Smooth muscle cell (in vitro differentiated cells): Measurements from ENCODE around the gene LDLRAP1. TPM values are rescaled to one million over a fixed set of nuclear protein-coding genes. Genes with fewer than 3 reads are reported as not detected.

Experiments used
- DNase-seq: peaks from one replicate; lab custom pipeline; 2025; ENCODE audit not compliant: unreplicated experiment; lab: John Stamatoyannopoulos, UW
- H2AFZ ChIP-seq: fragments of 200-600 bp; sonication (generic); 2 replicates; pipeline ENCODE4 v1.6.0; 2016; ENCODE audit warnings: antibody characterized with exemption, low read depth, mild to moderate bottlenecking
- H3F3A ChIP-seq: fragments of 200-600 bp; sonication (generic); 2 replicates; pipeline ENCODE4 v1.6.0; 2017; ENCODE audit warnings: antibody characterized with exemption, low read depth
- H3K27ac ChIP-seq: fragments of 200-600 bp; sonication (generic); 2 replicates; pipeline ENCODE4 v1.5.1; 2016; ENCODE audit warnings: low read depth, mild to moderate bottlenecking
- H3K27me3 ChIP-seq: fragments of 200-600 bp; sonication (generic); 2 replicates; pipeline ENCODE4 v1.6.1; 2016; ENCODE audit warnings: low read depth, mild to moderate bottlenecking
- H3K36me3 ChIP-seq: fragments of 200-600 bp; sonication (generic); 2 replicates; pipeline ENCODE4 v1.5.1; 2016; ENCODE audit warnings: low read depth
- H3K4me1 ChIP-seq: fragments of 200-600 bp; sonication (generic); 2 replicates; pipeline ENCODE4 v1.5.1; 2016; ENCODE audit warnings: low read depth
- H3K4me2 ChIP-seq: fragments of 200-600 bp; sonication (generic); 2 replicates; pipeline ENCODE4 v1.6.0; 2016; ENCODE audit warnings: mild to moderate bottlenecking
- H3K4me3 ChIP-seq: fragments of 200-600 bp; sonication (generic); 2 replicates; pipeline ENCODE4 v1.5.1; 2016; ENCODE audit warnings: mild to moderate bottlenecking
- H3K79me2 ChIP-seq: fragments of 200-600 bp; sonication (generic); 2 replicates; pipeline ENCODE4 v1.6.0; 2016; ENCODE audit warnings: low read depth, mild to moderate bottlenecking
- H3K9ac ChIP-seq: fragments of 200-600 bp; sonication (generic); 2 replicates; pipeline ENCODE4 v1.6.0; 2016; ENCODE audit warnings: low read depth
- H3K9me3 ChIP-seq: fragments of 200-600 bp; sonication (generic); replicated peaks from 2 replicates; pipeline ENCODE4 v1.5.1; 2016; ENCODE audit warnings: low read depth
- H4K20me1 ChIP-seq: fragments of 200-600 bp; sonication (generic); 2 replicates; pipeline ENCODE4 v1.6.0; 2016; ENCODE audit warnings: low read depth
- WGBS: methylation state at CpG from one replicate; pipeline ENCODE4 v1.1.7; 2016; ENCODE audit warnings: low lambda C conversion rate; 5-methylcytosine and 5-hydroxymethylcytosine counted together
- polyA plus RNA-seq: library from polyadenylated mRNA; unstranded; fragments of >200 nt; fragmentation: Nextera tagmentation; extraction: Ambion mirVana; gene quantifications from 2 replicates; pipeline ENCODE4 v1.2.1, GENCODE V29; 2016
- total RNA-seq: library from RNA; depleted of rRNA; stranded (reverse); fragments of >200 nt; gene quantifications from 2 replicates; pipeline ENCODE4 v1.2.3, GENCODE V29; 2014
- TF ChIP-seq, protein P1 (sequence below): fragments of 200-600 bp; sonication (generic); IDR thresholded peaks from 2 replicates; pipeline ENCODE4 v1.5.1; 2017; ENCODE audit warnings: borderline replicate concordance, mild to moderate bottlenecking, antibody characterized with exemption; ENCODE audit not compliant: insufficient read depth, poor library complexity, severe bottlenecking

LDLRAP1 gene, protein sequence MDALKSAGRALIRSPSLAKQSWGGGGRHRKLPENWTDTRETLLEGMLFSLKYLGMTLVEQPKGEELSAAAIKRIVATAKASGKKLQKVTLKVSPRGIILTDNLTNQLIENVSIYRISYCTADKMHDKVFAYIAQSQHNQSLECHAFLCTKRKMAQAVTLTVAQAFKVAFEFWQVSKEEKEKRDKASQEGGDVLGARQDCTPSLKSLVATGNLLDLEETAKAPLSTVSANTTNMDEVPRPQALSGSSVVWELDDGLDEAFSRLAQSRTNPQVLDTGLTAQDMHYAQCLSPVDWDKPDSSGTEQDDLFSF
- total RNA-seq: 16.2 and 19.5 TPM in 2 replicates
- polyA plus RNA-seq: 30.5 and 39.0 TPM in 2 replicates

DNA sequence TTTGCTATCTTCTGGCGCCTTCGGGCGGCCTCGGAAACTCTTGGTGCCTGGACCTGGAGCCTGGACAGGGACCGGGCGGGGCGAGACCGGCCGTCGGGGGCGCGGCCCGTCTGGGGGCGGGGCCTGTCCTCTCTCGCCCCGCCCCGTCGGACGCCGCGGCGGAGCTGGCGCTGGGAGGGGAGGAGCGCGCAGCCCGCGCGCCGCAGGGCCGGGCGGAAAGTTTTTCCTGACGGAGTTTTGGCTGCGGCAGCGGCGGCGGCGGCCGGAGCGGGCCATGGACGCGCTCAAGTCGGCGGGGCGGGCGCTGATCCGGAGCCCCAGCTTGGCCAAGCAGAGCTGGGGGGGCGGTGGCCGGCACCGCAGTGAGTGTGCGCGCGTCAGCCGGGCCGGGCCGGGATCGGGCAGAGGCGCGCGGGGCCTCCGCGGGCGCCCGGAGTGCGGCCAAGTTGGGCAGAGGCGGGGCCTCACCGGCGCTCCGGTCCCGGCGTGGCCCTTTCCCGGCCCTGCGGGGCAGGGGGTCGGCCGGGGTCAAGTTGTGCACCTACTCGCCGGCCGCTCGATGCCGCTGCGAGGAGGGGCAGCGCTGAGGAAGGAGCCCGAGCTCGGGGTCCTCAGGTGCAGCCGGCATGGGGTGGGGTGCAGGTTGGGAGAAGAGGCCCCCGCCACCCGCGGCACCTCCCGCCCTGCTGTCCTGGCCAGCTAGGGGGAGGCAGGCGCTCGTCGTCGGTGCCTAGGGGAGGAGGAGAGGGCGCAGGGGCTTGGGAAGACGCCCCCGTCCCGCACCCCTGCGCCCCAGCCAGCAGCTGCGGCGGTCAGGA, at the start of gene LDLRAP1:
Gene LDLRAP1 (plus strand): TSS at position 182 of the 818 bp plus-strand sequence. CDS start 93 bp downstream, at position 275.
- Histone ChIP-seq H3K9me3 (no peaks in the 10 kb centered on the region), H3K4me2 (peak within 1 kb of the TSS; percentile 87), H3K4me3 (peak within 1 kb of the TSS; percentile 83), H3F3A (peaks cover 9% of the 10 kb centered on the region), H3K4me1 (peaks cover 6% of the 10 kb centered on the region), H3K27me3 (no peaks in the 10 kb centered on the region), H3K9ac (peak within 1 kb of the TSS; percentile 52), H3K27ac (no peak within 1 kb of the TSS), H3K79me2 (peaks cover 45% of the 10 kb centered on the region), H3K36me3 (no peaks in the 10 kb centered on the region), H4K20me1 (peaks cover 36% of the 10 kb centered on the region), H2AFZ (peak within 1 kb of the TSS; percentile 71)
- 2% methylated on average over 58 of the region's 99 CpGs for WGBS
- TF ChIP-seq, protein P1, sequence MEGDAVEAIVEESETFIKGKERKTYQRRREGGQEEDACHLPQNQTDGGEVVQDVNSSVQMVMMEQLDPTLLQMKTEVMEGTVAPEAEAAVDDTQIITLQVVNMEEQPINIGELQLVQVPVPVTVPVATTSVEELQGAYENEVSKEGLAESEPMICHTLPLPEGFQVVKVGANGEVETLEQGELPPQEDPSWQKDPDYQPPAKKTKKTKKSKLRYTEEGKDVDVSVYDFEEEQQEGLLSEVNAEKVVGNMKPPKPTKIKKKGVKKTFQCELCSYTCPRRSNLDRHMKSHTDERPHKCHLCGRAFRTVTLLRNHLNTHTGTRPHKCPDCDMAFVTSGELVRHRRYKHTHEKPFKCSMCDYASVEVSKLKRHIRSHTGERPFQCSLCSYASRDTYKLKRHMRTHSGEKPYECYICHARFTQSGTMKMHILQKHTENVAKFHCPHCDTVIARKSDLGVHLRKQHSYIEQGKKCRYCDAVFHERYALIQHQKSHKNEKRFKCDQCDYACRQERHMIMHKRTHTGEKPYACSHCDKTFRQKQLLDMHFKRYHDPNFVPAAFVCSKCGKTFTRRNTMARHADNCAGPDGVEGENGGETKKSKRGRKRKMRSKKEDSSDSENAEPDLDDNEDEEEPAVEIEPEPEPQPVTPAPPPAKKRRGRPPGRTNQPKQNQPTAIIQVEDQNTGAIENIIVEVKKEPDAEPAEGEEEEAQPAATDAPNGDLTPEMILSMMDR: no peak
- peak; percentile 31 for DNase-seq

DNA sequence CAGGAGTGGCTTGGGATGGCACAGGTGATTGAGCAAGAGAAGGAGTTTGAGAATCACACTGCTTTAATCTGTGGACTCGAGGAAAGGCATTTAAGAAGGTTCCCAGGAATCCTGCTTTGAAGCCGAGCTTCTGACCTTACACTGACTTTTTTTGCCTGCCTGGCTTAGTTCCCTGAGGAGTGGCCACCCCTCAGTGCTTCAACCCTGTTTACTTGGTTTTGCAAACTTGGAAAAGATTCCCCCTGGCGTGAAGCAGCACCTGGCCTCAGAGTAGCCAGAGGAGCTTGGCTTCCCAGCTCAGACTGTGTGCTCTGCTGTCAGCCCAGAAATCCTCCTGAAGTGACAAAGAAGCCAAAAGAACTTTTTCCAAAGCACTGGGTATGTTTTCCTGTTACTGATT, 48.5 kb upstream of the LDLRAP1 start:
- H3K79me2 ChIP-seq: no peaks in the 10 kb centered on the region
- no peaks in the 10 kb centered on the region for H4K20me1 ChIP-seq
- DNase-seq: no peak
- H3K27me3 ChIP-seq: no peaks in the 10 kb centered on the region
- H3K4me3 ChIP-seq: no peak overlapping the region
- TF ChIP-seq, protein P1: no peak
- H3K27ac ChIP-seq: no peak overlapping the region
- H2AFZ ChIP-seq: no peak overlapping the region
- 95% methylated on average over 3 of the region's 3 CpGs for WGBS
- no peaks in the 10 kb centered on the region for H3K4me1 ChIP-seq
- no peak overlapping the region for H3K9ac ChIP-seq
- no peak overlapping the region for H3K4me2 ChIP-seq
- H3F3A ChIP-seq: peaks cover 2% of the 10 kb centered on the region
- H3K9me3 ChIP-seq: no peaks in the 10 kb centered on the region
- H3K36me3 ChIP-seq: peaks cover 13% of the 10 kb centered on the region

DNA sequence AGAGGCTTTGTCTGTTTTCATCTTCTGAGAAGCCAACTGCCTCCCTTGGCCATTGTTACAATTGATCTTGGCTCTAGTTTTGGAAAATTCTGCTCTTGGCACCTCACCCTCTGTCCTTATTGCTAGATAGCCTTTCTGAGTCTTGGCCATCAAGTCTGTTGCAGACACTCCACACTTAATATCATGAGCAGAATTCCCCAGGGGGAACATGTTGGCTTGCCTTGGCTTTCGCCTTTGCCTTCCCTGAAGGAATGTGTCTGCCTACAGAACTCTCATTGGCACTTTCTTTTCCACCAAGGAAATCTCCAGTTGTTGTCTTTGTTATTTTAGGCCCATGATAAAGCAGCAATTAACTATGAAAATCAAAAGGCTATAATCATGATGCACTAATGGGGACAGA, 42.7 kb upstream of the LDLRAP1 start:
- no peak overlapping the region for H3K9ac ChIP-seq
- peak overlapping the region; percentile 47 for H3K4me2 ChIP-seq
- H3K27me3 ChIP-seq: no peaks in the 10 kb centered on the region
- H3K9me3 ChIP-seq: no peaks in the 10 kb centered on the region
- no peaks in the 10 kb centered on the region for H3K79me2 ChIP-seq
- peaks cover 20% of the 10 kb centered on the region for H3K4me1 ChIP-seq
- no peaks in the 10 kb centered on the region for H4K20me1 ChIP-seq
- peaks cover 33% of the 10 kb centered on the region for H3F3A ChIP-seq
- peak overlapping the region; percentile 79 for H3K27ac ChIP-seq
- no peak overlapping the region for H3K4me3 ChIP-seq
- H2AFZ ChIP-seq: no peak overlapping the region
- peaks cover 13% of the 10 kb centered on the region for H3K36me3 ChIP-seq
- 91% methylated on average over 1 of the region's 1 CpG for WGBS
- DNase-seq: no peak
- TF ChIP-seq, protein P1: no peak
